HG03139 (cell line): ENCODE results near the gene MST1.
A peak's percentile ranks its signal among the peaks of the same experiment; 100 is the strongest.

Experiments used
- ATAC-seq: cut with Tn5 transposase; IDR thresholded peaks from one replicate; pipeline ENCODE4 v1.9.1; 2021; ENCODE audit not compliant: unreplicated experiment

The MST1 gene

GRCh38 chr3:49680493-49681231 lies 8.6 kb downstream of the MST1 start:
- no peak for ATAC-seq

DNA sequence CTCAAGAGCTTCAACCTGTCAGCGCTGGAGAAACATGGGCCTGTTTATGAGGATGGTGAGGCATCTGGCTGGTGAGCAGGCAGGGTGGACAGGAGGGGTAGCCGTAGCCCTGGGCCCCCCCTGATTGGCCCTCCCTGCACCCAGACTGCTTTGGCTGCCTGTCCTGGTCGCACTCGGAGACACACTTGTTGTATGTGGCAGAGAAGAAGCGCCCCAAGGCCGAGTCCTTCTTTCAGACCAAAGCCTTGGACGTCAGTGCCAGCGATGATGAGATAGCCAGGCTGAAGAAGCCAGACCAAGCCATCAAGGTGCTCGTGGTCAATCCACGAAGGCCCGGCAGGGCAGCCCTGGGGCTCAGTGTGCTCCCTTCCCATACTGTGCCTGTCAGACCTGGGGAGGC lies 13.4 kb downstream of the MST1 start:
- ATAC-seq = no peak

DNA sequence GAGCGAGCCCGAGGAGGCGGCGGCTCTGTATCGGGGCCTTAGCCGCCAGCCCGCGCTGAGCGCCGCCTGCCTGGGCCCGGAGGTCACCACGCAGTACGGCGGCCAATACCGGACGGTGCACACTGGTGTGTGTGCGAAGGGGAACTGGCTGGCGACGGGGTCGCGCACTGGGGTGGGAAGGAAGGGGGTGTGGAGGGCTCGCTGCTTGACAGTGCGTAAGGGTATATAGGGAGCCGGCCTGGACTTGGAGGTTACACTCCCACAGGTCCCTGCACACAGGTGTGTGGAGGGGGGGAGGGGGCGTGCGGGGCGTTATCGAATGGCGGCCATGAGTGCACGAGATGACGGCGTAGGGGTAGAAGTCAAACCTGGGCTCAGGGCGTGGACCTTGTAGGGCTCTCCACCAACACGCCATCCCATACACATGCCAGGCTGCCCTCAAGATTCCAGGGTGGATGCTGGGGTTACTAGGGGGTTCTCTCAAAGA lies 14.7 kb downstream of the MST1 start:
- peak; percentile 22 for ATAC-seq

GRCh38 chr3:49673715-49674496 lies 15.4 kb downstream of the MST1 start, which contains the start of gene APEH:
TSS of gene APEH (plus strand) at chr3:49674351. CDS start at chr3:49674402, 51 bp downstream.
- peak; percentile 73 for ATAC-seq

DNA sequence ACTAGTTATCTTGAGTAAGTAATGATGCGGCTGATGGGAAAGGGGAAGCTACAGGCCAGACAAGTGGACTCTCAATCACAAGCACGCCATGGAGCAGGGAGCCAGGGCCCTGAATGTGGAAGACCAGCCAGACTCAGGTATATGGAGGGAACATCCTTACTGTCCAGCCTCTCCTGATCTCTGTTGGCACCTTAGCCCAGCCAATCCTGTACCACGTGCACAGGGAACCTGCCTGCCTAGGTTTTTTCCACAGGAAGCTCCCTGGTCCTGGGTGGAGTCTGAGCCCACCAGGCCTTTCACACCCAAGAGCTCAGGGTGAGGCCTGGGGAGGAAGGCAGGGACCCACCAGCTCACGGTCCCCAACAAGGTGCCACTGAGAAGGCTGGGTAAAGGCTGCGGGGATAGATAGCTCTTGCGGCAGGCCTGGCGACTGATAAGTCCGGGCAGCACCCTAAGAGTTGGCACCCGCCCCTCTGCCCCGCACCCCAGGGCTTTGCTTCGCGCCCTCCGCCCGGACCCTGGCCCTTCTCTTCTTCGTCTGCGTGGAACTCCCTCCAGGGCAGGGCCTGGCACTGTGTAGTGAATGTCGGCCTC lies 16.1 kb downstream of the MST1 start:
- no peak for ATAC-seq

DNA sequence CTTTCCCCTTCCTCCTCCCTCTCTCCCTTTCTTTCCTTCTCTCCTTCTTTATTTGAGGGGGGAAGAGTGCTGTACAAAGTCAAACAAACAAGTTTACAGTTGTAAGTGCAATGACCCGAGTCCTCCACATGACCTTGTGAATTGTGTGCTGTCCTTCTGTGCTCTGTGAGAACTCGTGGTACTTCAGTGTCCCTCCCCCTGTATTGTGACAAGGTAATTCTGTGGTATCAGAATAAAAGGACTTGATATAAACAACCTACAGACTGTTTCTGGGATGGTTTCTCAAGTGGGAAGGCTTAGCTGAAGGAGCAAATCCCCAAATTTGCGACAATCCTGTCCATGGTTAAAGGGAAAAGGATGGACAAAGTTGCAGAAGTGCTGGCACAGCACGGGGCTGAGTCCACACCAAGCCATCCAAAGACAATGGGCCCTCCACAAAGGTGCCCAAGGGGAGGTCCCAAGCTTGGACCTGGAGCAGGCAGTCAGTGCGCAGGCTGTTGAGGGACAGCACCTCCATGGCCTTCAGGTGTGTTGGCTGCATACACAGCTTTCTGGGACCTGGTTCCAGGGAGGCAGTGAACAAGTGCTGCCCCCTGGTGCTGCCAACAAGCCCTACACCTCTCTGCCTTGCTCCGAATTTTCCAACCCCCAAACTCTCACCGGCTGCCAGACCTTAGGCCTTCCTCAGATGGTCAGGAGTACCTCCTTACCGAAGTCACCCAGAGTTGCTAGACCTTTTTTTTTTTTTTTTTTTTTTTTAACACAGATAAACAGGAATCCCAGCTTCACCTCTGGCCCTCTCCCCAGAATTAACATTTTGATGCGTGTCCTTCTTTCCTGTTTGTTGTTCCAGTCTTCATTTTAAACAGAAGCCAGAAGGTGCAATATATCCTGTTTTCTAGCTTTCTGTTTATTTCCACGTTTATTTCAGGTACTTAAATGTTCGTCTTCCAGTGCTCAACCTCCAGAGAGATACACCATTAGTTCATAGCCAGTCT lies 17.7 kb downstream of the MST1 start:
- ATAC-seq = no peak

- no peak for ATAC-seq
These were observed 18.4 kb downstream of the MST1 start for GRCh38 chr3:49670940-49671290.

DNA sequence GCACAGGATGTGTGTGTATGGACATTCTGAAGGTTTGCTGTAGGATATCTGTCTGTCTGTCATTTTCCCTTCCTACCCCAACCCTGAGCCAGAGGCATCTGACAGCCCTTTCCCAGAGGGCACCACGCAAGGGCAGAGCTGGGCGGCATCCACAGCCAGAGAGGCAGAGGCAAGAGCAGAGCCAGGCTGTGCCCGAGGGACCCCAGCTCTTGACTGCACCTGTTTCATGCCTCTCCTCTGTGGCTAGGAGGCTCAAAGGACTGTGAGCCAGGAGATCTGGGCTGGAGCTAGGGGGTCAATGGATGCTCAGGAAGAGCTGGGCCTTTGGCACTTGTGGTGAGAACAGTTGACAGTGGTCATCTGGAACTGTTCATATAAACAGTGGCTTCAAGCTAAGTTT lies 19.9 kb downstream of the MST1 start:
- no peak for ATAC-seq

DNA sequence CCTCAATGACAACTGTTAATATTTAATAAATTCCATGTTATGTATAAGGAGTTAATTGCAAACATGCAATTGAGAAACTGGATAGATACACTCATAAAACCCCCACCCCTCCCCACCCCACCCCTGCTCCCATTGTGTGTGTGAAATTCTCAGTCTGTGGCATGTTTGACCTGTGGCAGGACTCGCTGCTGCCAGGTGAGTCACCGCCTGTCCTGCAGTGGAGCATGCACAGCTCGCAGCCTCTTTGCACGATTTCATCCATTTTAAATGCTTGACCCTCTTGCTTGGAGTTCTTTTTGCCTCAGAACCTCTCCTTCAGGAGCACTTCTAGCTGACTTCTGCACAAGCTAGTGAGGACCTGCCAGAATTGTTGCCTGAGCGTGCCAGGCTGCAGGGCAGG lies 20.4 kb downstream of the MST1 start:
- ATAC-seq = no peak

DNA sequence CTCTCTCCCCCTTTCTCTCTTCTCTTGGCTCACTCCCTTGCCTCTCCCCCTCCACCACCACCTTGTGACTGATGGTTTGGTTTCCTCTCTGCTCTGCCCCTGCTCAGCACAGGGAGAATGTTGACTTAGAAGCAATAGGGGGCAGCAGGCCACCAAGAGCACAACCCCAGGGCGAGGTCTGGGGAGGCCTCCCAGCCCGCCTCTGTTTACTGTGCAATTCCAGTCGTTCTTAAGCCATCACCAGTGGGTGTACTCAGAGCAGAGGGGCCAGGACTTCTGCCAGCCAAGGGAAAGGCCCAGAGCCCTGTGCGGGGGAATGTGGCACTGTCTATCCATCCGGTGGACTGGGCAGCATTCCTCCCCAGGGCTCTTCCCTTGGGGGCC lies 20.9 kb downstream of the MST1 start:
- ATAC-seq = no peak

GRCh38 chr3:49667701-49668413 lies 21.4 kb downstream of the MST1 start:
- ATAC-seq = no peak

- no peak for ATAC-seq
These were observed 22.7 kb downstream of the MST1 start for GRCh38 chr3:49666592-49666991.

DNA sequence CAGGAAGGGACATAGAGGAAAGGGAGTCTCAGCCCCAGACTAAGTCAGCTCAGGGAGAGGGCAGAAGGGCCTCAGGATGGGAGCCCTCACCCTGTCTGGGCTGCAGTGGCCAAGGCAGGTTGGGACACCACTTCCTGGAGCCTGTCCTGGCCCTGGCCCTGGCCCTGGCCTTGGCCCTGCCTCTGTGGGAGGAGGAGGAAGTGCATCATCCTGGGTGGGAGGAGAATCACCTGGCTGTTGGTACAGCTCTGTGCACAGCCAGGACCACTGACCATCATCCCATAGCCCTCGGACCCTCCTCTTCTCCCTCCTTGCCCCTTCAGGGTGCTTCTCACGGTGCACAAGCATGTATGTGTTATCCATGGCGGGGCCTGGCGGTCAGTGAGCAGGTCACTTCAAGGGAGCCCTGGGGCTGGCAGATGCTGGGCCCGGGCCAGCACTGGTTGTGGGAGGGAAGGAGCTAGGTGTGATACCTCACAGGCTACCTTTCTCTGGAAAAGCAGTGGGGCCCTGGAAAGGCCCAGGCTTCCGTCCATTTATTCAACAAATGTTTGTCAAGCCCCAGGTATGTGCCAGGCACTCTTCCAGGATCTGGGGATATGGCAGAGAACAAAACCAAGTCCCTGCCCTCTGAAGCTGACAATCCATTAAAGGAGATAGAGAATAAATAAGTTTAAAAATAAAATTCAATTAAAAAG lies 23.3 kb downstream of the MST1 start:
- no peak for ATAC-seq

DNA sequence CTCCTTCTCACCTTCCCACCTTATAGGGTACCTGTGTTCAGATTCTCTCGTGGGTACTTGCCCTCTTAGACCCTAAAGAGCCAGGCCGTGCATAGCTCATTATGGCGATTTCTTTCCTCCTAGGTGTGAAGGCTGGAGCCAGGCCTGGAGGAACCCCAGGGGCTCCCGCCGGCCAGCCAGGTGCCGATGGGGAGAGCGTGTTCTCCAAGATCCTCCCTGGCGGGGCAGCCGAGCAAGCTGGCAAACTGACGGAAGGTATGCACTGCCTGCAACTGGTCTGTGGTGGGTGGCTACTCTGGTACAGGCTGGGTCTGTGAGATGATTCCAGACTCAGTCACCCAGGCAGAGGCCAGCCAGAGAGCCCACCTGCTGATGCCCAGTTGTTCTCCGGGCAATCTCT lies 25.0 kb downstream of the MST1 start:
- no peak for ATAC-seq

DNA sequence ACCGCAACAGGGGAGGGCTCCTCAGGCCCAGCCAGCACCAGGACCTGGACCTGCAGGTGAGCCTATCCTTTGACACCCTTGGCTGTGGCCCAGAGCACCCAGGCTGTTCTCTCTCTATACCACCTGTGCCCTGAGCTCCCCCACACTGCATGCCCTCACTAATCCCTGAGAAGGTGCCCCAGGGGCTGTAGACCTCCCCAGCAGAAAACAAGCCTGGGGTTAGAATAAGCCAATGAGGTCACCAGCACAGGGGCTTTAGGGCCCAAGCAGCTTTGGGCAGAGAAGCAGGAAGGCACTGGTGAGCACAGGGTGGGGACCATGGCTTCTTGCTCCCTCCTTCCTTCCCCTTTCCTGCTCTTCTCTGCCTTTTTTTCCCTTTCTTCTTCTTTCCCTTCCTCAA lies 25.4 kb downstream of the MST1 start:
- no peak for ATAC-seq

- ATAC-seq = no peak
These were observed 26.4 kb downstream of the MST1 start for GRCh38 chr3:49662720-49663413.

DNA sequence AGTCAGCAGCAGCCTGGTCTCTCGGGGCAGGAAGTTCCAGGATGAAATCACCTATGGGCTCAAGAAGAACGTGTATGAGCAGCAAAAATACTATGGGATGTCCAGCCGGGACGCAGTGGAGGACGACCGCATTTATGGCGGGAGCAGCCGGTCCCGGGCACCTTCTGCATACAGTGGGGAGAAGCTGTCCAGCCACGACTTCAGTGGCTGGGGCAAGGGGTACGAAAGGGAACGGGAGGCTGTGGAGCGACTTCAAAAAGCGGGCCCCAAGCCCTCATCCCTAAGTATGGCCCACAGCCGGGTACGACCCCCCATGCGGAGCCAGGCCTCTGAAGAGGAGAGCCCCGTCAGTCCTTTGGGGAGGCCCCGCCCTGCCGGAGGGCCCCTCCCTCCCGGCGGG lies 27.3 kb downstream of the MST1 start:
- ATAC-seq = no peak

DNA sequence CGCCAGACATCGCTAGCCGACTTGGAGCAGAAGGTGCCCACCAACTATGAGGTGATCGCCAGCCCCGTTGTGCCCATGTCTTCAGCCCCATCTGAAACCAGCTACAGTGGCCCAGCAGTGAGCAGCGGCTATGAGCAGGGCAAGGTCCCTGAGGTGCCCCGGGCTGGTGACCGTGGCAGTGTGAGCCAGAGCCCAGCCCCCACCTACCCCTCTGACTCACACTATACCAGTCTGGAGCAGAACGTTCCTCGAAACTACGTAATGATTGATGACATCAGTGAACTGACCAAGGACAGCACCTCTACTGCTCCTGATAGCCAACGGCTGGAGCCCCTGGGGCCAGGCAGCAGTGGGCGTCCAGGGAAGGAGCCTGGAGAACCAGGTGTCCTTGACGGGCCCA lies 28.0 kb downstream of the MST1 start:
- ATAC-seq = no peak

- ATAC-seq = no peak
These were observed 29.5 kb downstream of the MST1 start for GRCh38 chr3:49659756-49660155.
